GDM1 (cell line): ENCODE measurements around the gene NEUROG1.
"Not testable (repeated sequence)": the region's sequence is repeated elsewhere in the genome, so short reads cannot be mapped to it uniquely, and the experiment has no call there.

Experiments
- DNase-seq: peaks from one replicate; lab custom pipeline; 2025; lab: John Stamatoyannopoulos, UW

NEUROG1 gene

GRCh38 chr5:135535420-135535819 lies 344 bp downstream of the NEUROG1 start:
- no peak for DNase-seq

- DNase-seq, result no peak
Measured at GRCh38 chr5:135534609-135535419, 950 bp downstream of the NEUROG1 start.

GRCh38 chr5:135533794-135534193 lies 2.0 kb downstream of the NEUROG1 start:
- no peak for DNase-seq

- DNase-seq, result no peak
Measured at GRCh38 chr5:135533334-135533733, 2.4 kb downstream of the NEUROG1 start.

- not testable (repeated sequence) for DNase-seq
Measured at GRCh38 chr5:135529576-135529975, 6.2 kb downstream of the NEUROG1 start.

GRCh38 chr5:135526924-135527323 lies 8.8 kb downstream of the NEUROG1 start:
- DNase-seq, result no peak

- DNase-seq, result no peak
Measured at GRCh38 chr5:135521964-135522363, 13.8 kb downstream of the NEUROG1 start.

GRCh38 chr5:135517631-135518030 lies 18.1 kb downstream of the NEUROG1 start:
- DNase-seq, result no peak

- no peak for DNase-seq
Measured at GRCh38 chr5:135514116-135514515, 21.6 kb downstream of the NEUROG1 start.

- DNase-seq, result no peak
Measured at GRCh38 chr5:135511761-135512575, 23.8 kb downstream of the NEUROG1 start.

GRCh38 chr5:135509995-135510394 lies 25.8 kb downstream of the NEUROG1 start:
- no peak for DNase-seq

GRCh38 chr5:135508496-135509005 lies 27.2 kb downstream of the NEUROG1 start:
- DNase-seq, result no peak

GRCh38 chr5:135505973-135506372 lies 29.8 kb downstream of the NEUROG1 start:
- DNase-seq, result no peak

GRCh38 chr5:135504376-135504775 lies 31.4 kb downstream of the NEUROG1 start:
- no peak for DNase-seq

GRCh38 chr5:135503871-135504270 lies 31.9 kb downstream of the NEUROG1 start:
- no peak for DNase-seq

GRCh38 chr5:135502836-135503520 lies 32.8 kb downstream of the NEUROG1 start:
- no peak for DNase-seq

- DNase-seq, result no peak
Measured at GRCh38 chr5:135501965-135502364, 33.8 kb downstream of the NEUROG1 start.

- DNase-seq, result no peak
Measured at GRCh38 chr5:135498637-135498995, 37.1 kb downstream of the NEUROG1 start.

- DNase-seq, result no peak
Measured at GRCh38 chr5:135497971-135498636, 37.7 kb downstream of the NEUROG1 start.

GRCh38 chr5:135495531-135495930 lies 40.2 kb downstream of the NEUROG1 start:
- not testable (repeated sequence) for DNase-seq

GRCh38 chr5:135494196-135494595 lies 41.6 kb downstream of the NEUROG1 start:
- no peak for DNase-seq
